ENCODE results near the gene CRYBA1. TPM values are rescaled to one million over a fixed set of nuclear protein-coding genes. Genes with fewer than 3 reads are reported as not detected.

CRYBA1 gene
- total and polyA plus RNA-seq, 2 of the 8 experiments (the other 6 are each of a cell fraction or from before 2014, with no cell fraction given): not detected

DNA sequence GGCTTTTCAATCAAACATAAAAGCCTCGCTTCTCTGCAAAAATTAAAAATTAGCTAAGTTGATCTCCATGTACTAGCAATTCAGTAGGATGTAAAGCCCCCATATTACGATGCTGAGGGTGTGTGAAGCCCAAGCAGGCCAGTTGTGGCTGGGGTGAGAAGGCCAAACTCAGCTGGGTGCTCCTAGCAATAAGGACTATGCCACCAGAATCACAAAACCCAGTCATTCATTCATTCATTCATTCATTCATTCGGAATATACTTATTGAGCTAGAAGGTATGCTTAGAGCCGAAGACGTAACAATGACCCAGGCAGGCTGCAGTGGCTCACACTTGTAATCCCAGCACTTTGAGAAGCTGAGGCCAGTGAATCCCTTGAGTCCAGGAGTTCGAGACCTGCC is 3.9 kb upstream of the CRYBA1 start:
- H4K5ac ChIP-seq (ENCODE audit: insufficient read length, low read depth, low read length): no peak overlapping the region
- H2AK5ac ChIP-seq (ENCODE audit: low read depth, low read length): peak overlapping the region; percentile 68; the same call in 1 of the 2 replicates
- no peak for TF ChIP-seq EZH2 (IDR thresholded peaks at IDR 0.05; ENCODE audit: low read depth, low read length, severe bottlenecking)
- no peak for TF ChIP-seq EP300 (IDR thresholded peaks at IDR 0.05; ENCODE audit: borderline replicate concordance in 1 of 2, low read depth in 2 of 2, low read length in 2 of 2)
- TF ChIP-seq, protein P1, sequence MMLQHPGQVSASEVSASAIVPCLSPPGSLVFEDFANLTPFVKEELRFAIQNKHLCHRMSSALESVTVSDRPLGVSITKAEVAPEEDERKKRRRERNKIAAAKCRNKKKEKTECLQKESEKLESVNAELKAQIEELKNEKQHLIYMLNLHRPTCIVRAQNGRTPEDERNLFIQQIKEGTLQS (IDR thresholded peaks at IDR 0.05; ENCODE audit: insufficient read depth, low read depth, low read length): no peak
- TF ChIP-seq TEAD4 (IDR thresholded peaks at IDR 0.05; ENCODE audit: low read depth, low read length): no peak
- H3K79me1 ChIP-seq (ENCODE audit: low read depth, low read length): no peaks in the 10 kb centered on the region
- ChIA-PET POLR2A (ENCODE audit: partially characterized antibody) (interaction anchor here (1.0 to 1.1 kb wide), 2 partner anchors 14 to 15 kb away, joined by 3 to 4 read pairs; no protein-coding TSS in a partner anchor), CTCF (ENCODE audit: partially characterized antibody) (interaction anchor here (0.7 to 5.1 kb wide), 18 partner anchors 9 to 152 kb away, joined by 3 to 34 read pairs (median 4); partner anchors contain the start of gene MYO18A)
- H2BK5ac ChIP-seq (ENCODE audit: low read depth, low read length): no peak overlapping the region
- H3K79me2 ChIP-seq (ENCODE audit: control insufficient read depth in 1 of 2, insufficient read depth in 2 of 2, low read length in 2 of 2): no peaks in the 10 kb centered on the region
- no peak for FAIRE-seq
- 95% methylated on average over 6 of the region's 6 CpGs; no CpG with 5 or more reads in 1 of the 2 experiments for WGBS, 2 experiments (ENCODE audit: extremely low coverage in 1 of 2, insufficient coverage in 1 of 2, insufficient read length in 1 of 2, insufficient replicate concordance in 2 of 2, low coverage in 1 of 2, low lambda C conversion rate in 2 of 2, missing lambda C conversion rate in 1 of 2)
- no peak overlapping the region for H3K4me3 ChIP-seq (ENCODE audit: extremely low read depth in 1 of 4, insufficient read depth in 2 of 4, low read depth in 3 of 4, low read length in 4 of 4)
- no peak overlapping the region for H3K23ac ChIP-seq (ENCODE audit: insufficient read length)
- no peak overlapping the region for H3K4ac ChIP-seq (replicated peaks; ENCODE audit: insufficient read length, low read depth, low read length)
- H2BK20ac ChIP-seq (ENCODE audit: low read length): no peak overlapping the region
- no peak overlapping the region for H3K14ac ChIP-seq (ENCODE audit: insufficient read length)
- H3K27ac ChIP-seq (ENCODE audit: low read depth, low read length): no peak overlapping the region
- H3K4me1 ChIP-seq (replicated peaks in 1 of 4; ENCODE audit: control insufficient read depth in 3 of 4, insufficient read depth in 4 of 4, low read length in 3 of 4): peaks cover 7 to 13% (median 10%) of the 10 kb centered on the region in 4 experiments; a peak in 6 of 7 replicates
- no peak for DNase-seq (ENCODE audit: low read depth in 1 of 2, low spot score in 2 of 2)
- H3K56ac ChIP-seq (replicated peaks; ENCODE audit: insufficient read length, low read depth, low read length): no peak overlapping the region
- no peak overlapping the region for H3K18ac ChIP-seq (ENCODE audit: extremely low read depth, low read length)
- no peak overlapping the region for H2AFZ ChIP-seq (ENCODE audit: low read length)
- no peaks in the 10 kb centered on the region for H3K9me3 ChIP-seq (ENCODE audit: insufficient read depth in 2 of 2, low read depth in 1 of 2, low read length in 1 of 2)
- H4K91ac ChIP-seq (replicated peaks; ENCODE audit: insufficient read length, low read length): no peak overlapping the region
- H3K4me2 ChIP-seq (ENCODE audit: insufficient read depth in 1 of 2, low read depth in 2 of 2, low read length in 2 of 2): no peak overlapping the region
- H3K23me2 ChIP-seq (ENCODE audit: low read depth, low read length): no peaks in the 10 kb centered on the region
- no peak overlapping the region for H2BK12ac ChIP-seq (ENCODE audit: low read depth, low read length)
- no peaks in the 10 kb centered on the region; a peak in 1 of 7 replicates for H3K27me3 ChIP-seq (replicated peaks in 1 of 4; ENCODE audit: control insufficient read depth in 3 of 4, extremely low read depth in 1 of 4, insufficient read depth in 3 of 4, low read length in 3 of 4)
- H4K20me1 ChIP-seq (replicated peaks in 1 of 2; ENCODE audit: control insufficient read depth in 1 of 2, insufficient read depth in 2 of 2, low read length in 2 of 2): no peaks in the 10 kb centered on the region
- H4K8ac ChIP-seq (ENCODE audit: extremely low read depth, insufficient read depth, low read length): no peak overlapping the region
- no peak overlapping the region for H3K9ac ChIP-seq (replicated peaks in 1 of 4; ENCODE audit: extremely low read depth in 1 of 4, low read depth in 3 of 4, low read length in 3 of 4)
- H3K36me3 ChIP-seq (ENCODE audit: control insufficient read depth in 2 of 4, insufficient read depth in 4 of 4, low read length in 3 of 4): no peaks in the 10 kb centered on the region
- H2BK120ac ChIP-seq (replicated peaks; ENCODE audit: low read depth, low read length): no peak overlapping the region
- no peak overlapping the region for H2BK15ac ChIP-seq (ENCODE audit: low read length)
